IPS-NIHi7 (cell line): ENCODE data around the gene PANK3.
"Not testable (repeated sequence)": the region's sequence is repeated elsewhere in the genome, so short reads cannot be mapped to it uniquely, and the experiment has no call there.

Experiments used
- DNase-seq: peaks from one replicate; pipeline ENCODE4 v3.0.0; 2012; ENCODE audit warnings: mixed read lengths; ENCODE audit errors: extremely low spot score

PANK3 gene

DNA sequence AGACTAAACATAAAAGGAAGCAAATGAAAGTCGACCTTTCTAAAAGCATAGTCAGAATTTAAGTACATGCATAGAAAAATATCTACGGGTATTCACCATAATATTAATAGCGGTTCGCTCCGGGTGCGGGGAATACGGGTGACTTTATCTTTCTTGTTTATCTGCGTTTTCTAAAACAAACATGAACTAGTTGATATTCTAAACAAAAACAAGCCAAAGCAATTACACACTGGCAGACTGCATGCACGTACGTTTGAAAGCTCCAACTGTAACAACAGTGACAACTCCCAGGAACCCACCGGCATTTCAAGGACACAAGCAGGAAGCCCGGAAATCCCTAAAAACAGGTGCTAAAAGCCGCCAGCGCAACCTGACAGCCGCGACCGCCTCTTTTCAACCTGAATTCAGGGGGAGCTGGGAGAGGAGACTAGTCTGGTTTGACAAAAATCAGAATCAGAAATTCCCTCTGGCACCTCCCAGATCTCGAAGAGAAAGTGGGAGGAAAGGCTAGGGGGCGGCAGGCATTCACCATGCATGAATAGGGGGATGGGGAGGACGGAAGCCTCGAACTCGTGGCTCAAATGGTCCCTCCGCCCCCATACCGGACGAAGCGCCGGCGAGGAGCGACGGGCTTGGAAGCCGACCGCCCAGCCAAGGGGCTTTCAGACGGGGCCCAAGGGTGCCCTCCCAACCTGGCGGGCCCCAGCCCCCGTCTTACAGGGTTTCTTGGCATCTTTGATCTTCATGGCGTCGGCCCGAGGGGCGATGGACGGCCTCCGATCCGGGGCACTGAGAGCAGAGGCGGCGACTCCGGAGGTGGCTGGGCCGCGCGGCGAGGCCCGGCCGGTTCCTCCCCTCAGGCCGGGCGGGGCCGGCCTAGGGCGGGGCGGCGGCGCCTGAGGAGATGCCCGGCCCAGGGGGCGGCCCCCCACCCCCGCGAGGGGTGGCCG, at the start of gene PANK3:
PANK3 (minus strand) TSS at position 831 of the 950 bp plus-strand sequence; CDS start at position 746, 85 bp downstream.
- peak; percentile 82 for DNase-seq

DNA sequence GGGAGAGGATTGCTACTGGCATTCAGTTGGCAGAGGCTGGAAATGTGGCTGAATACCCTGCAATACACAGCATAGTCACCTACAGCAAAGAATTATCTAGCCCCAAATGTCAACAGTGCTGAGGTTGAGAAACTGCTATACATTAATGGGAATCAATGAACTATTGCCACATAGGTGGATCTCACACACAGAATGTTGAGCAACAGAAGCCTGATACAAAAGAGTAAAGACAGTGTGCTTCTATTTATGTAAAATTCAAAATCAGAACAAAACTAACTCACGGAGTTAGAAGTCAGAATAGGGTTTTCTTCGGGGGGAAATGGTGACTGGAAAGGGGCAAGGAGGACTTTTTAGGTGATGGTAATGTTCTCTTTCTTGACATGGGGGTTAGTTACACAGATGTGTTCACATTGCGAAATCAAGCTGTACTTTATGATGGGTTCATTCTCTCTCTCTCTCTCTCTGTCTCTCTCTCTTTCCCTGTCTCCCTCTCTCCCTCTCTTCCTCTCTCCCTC, 45.7 kb upstream of the PANK3 start:
- no peak for DNase-seq

DNA sequence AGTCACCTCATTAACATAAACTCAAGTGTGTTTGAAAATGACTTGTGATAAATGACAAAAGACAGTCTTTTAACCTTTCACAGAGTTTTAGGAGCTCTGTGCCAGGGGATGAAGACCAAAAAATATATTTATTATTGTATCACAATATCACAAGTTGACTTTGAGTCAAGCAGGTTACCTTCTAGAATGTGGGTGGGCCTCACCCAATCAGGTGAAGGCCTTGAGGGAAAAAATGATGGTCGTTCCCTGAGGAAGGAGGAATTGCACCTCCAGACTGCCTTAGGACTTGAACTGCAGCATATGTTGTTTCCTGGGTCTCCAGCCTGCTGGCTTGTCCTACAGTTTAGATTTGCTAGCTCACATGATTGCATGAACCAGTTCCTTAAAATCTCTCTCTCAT, 41.6 kb upstream of the PANK3 start:
- no peak for DNase-seq

DNA sequence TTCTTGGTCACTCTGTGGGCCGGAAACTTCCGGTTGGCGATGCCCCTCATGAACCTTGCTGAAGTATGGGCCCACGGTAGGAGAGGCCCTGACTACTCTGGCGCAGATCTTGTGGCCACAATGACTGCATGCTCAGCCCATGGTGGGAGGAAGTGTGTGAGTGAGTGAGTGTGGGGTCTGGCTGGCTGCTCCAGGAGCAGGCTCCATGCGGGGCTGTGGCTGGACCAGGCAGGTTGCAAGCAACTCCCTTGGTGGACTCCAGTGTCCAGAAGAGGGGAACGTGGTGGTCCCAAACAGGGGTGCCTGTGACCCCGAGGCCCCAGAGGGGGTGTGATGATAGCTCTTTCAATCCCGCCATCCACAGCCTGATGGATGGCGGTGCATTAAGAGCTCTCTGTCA, 35.5 kb upstream of the PANK3 start:
- no peak for DNase-seq

DNA sequence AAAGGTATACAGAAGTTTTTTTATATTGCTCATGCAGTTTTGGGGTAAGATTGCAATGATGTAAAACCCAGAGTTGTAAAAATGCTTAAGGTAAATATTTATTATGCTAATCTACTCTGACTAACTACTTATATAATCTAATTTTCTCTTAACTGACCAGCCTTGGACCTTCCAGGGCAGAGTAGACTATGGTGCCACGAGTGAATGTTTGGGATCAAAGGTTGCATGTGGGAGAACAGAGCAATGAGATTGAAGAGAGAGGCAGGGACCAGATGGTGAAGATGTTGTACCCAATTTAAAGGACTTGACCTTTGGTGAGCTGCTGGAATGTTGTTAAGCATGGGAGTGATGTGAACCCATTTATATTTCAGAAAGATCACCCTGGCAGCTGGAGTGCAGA, 34.8 kb upstream of the PANK3 start:
- no peak for DNase-seq

DNA sequence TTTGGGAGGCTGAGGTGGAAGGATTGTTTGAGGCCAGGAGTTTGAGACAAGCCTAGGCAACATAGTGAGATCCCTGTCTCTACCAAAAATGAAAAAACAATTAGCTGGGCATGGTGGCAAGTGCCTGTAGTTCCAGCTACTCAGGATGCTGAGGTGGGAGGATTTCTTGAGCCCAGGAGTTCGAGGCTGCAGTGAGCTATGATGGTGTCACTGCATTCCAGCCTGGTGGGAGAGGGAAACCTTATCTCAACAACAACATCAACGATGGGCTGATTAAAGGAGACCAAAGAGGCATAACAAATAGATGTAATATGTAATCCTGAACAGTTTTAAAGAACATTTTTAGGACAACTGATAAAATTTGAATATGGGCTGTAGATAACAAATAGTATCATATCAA, 34.2 kb upstream of the PANK3 start:
- no peak for DNase-seq

DNA sequence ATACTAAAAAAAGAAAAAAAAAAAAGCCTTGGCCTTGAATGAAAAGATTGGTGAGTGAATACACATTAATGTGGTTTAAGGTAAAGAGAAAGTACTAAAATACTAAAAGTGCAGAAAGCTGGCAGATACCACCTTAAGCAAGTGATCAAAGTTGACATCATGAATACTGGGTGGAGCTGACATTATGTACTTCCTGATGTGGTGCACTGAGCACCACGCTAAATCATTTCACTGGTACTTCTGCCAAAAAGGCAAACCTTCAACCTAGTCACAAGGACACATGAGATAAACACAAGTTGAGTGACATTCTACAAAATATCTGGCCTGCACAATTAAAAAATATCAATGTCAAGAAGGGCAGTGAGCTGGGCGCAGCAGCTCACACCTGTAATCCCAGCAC, 33.8 kb upstream of the PANK3 start:
- DNase-seq, result no peak

DNA sequence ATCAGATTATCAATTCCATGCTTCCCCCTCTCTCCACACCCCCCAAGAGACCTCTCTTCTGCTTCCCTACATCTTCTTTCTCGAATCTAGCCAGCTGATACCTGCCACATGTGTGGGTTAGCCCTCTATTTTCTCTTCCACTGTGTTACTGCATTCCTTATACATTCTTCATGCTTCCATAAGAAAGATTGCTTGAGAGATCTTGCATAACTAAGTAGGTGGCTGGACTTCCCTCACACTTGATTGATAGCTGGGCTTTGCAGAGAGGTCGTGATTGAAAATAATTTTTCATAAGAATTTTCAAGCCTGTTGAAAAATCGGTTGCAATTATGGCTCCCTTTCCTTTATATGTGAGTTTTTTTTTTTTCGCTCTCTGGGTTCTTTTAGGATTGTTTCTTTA, 33.0 kb upstream of the PANK3 start:
- no peak for DNase-seq

DNA sequence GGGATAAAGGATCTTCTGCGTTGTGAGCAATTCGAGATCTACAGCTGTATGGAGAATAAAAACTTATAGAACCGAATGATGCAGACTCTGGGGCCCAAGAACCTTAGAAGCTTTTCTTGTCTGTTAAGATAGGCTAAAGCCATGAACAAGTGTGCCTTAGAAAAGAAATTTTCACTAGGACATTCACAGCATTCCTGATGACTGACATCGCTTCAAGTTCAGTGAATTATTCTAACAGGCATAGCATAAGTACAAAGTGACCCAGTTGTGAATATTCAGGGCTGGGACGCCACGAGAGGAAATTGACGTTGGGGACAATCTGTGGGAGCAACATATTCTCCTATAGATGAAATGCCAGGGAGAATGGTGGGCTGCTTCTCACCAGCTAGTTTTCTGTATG, 32.0 kb upstream of the PANK3 start:
- no peak for DNase-seq

DNA sequence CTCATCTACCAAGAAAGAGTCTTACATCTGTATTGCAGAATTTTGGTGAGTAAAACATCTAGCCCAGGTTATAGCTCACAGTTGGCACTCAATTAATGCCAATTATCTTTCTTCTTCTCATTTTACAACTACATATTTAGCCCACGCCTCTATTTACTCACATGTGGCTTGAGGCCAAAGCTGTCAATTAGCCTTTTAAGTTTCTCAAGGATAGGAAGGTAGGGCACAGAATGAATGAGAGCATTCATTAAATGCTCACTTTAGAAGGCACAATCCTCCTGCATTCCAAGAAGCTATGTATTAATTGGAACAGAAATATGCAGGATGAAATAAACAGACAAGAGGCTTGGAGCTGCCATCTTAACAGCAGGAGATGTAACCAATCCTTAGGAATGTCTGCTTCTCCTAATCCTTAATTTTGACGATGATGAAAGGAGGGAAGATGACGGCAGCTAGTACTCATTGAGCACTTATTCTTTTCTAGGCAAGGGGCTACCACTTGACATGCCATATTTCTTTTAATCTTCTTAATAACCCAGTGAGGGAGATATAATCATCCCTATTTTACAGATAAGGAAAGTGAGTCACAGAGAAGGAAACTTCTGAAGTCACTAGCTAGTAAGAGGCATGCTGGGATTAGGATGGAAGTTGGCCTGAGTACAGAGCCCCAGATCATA, 30.8 kb upstream of the PANK3 start:
- no peak for DNase-seq

DNA sequence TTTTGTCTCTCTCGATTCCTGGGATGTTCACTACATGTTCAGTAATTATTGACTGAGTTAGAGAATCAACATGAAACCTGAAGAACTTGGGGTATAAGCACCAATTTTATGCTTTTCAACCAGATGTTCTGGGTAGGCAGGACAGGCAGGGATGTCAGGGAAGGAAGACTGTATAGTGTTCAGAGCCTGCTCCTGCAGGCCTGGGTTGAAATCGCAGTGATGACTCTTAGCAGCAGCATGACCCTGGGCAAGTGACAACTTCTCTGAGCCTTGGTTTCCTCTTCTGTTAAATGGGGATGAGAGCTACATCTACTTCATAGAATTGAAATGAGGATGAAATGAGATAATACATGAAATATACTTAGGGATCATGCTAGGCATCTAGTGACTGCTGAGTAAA, 29.7 kb upstream of the PANK3 start:
- no peak for DNase-seq

DNA sequence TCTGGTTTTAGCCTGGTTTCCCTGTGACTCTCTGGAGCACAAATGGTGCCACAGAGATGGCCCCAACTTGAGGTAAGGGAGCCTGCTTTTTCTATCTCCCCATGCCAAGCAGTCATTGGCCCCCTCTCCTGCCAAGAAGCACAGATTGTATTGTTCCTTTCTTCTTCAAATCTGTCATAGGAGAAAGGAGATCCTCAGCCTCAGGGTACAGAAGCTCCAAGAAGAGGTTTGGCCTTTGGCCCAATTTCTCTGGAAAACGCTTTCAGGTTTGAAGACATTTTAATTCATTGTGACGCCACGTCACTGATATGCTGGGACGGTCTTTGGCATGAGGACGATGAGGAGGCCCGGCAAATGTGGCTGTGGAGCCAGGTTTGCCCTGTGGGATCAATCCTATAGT, 29.2 kb upstream of the PANK3 start:
- no peak for DNase-seq

DNA sequence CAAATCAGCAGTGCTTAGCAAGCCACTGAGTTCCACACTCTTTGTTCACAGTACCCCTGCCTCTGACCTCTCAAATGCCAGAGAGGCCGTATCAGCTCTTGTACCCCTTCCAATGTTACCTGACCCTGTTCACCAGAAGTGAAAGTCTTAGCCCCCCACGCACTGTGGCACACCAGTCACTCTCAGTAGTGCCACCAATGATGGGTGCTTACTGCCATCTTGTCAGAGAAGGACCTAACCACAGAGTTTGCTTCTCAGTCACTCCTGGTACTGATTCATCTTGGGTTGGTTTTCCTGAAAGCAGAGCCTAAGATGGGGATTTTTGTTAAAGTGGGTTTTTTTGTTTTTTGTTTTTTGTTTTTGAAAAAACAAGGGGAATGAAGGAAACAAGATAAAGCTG, 28.8 kb upstream of the PANK3 start:
- no peak for DNase-seq

DNA sequence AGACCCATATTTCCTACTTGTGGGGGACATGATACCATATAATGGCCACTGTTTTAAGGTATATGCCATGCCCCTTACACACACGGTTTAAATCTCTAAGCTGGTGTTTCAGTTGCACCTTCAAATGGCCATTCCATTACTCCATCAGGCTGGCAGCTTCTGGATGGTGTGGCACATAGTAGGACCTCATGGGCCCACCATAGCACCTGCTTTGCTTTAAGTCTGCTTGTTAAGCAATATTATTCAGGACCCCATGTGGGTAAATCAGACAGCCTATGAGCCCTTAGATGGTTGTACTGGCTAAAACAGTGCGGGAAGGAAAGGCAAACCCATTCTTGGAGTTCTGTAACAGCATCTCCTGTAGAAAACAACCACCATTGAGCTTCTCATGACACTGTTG, 27.4 kb upstream of the PANK3 start:
- DNase-seq, result no peak

DNA sequence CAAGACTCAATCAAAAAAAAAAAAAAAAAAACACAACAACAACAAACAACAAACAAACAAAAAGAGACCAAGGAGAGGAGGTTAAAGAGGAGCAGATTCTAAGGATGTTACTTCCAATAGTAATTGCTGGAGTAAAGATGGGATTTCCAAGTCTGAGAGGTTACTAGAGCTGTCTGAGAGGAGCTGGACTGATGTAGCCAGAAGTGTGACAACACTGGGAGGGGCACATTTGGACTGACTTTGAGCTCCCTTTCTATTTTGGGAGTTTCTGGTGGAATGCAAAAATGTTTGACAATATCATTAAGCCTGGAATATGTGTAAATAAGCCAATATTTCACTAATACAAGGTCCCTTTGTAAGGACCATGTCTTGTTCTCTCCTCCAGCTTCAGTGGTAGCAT, 25.3 kb upstream of the PANK3 start:
- no peak for DNase-seq

DNA sequence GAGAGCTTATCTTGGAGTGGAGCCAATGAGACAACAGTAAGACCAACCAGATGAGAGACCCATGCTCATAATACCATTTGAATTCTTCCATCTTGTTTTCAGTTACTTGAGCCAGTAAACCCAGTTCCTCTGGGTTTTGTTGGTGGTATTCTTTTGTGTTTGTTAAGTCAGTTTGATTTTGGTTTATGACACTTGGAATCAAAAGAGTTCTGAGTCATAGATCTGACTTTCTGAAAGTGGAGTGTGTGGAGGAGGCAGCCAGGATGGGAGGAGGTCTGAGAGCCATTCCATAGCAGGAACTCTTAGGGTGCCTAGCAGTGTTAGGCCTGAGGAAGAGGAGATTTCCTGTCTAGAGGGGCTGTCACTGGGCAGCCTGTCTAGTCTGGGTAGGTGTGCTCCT, 24.6 kb upstream of the PANK3 start:
- no peak for DNase-seq

DNA sequence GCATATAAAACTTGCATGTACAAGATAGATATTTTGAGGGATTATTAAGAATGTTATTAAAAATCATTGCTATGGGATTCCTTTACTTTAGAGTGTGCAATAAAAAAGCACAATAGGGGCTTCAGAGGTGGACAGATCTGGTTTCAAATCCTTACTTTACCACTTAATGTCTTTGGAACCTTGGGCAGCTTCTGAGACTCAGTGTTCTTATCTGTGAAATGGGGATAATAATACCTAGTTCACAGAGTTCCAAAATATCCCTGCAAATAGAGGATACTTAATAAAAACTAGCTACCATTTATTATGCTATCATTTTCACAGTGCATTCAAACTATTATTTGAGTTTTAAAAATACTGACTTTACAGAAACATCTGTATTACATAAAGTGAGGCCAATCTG, 23.3 kb upstream of the PANK3 start:
- no peak for DNase-seq

DNA sequence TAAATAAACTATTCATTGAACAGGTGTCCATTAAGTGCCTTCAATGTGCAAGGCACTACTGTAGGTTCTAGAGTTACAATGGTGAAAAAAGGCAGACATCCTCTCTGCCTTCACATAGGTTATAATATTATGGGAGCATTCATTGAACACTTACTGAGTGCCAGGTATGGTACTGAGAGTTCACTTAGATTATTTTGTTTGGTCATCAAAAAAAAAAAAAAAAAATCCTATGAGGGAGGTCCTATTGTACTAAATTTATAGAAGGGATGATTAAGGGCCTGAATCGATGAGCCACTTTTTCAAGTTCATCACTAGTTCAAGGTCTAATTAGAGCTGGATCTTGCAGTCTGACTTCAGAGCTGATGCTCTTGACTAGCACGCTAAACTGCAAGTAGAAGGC, 22.8 kb upstream of the PANK3 start:
- DNase-seq, result no peak

DNA sequence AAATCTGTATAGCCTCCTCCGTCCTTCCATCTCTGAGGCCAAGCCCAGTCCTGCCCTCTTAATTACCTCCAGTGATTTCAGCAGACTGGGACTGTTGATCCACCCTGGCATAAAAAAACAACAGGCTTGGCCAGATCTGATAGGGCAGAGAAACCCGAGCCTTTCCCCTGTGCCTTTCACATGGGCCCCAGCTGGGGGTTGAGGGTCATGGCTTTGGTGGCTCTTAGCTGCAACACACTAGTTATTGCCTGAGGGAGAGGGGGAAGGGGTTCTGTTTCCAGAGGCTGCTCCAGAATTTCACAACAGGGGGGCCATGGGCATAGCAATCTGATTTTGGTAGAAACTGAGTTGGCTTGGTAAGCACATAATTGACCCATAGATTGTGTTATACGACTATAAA, 21.2 kb upstream of the PANK3 start:
- DNase-seq, result peak; percentile 66

DNA sequence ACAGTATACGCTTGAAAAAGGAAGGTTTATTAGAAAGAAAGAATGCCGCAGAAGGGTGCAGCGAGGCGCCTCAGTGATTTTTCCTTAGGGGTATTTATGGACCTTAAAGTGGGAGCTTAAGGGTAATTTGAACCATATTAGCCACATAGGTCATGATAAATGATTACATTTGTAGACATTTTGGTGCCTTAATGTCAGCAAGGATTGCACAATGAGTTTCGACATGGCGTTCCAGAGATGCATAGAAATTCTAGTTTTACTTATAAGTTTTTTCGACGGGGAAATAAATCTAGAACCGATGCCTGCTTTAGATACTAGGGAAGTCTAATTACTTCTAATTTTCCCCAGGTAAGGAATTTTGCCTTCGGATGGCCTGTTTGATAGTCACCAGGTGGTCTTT, 20.7 kb upstream of the PANK3 start:
- no peak for DNase-seq

DNA sequence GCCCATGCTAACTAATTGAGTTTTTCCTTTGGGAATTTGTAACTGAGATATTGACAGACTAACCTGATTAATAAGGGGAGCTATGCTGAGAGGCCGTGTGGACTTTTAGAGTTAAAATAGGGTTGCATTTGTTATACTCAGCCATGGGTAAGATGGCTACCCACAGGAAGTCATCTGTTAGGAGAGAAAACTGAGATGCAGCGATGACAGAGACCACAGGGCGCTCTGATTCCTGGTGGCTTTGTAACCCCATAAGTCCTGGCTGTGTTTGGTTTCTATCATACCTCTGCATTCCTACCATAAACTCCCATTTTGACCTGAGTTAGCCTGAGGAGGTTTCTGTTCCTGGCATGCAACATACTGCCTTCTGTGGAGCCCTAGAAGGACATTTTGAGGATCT, 19.5 kb upstream of the PANK3 start:
- DNase-seq, result no peak

DNA sequence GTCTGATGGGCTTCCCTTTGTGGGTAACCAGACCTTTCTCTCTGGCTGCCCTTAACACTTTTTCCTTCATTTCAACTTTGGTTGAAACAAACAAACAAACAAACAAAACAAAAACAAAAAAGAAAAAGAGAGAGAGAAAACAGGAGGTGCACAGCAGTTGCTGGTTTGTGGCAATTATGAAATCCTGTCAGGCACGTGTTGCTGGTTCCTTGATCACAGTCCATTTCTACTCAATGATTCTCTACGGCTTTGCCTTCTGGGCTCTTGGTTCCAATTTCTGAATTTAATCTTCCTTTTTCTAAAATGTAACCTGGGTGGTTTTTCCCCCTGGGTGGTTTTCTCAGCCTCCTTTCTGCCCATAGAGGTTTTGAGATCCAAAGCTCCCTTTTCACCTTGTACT, 17.8 kb upstream of the PANK3 start:
- DNase-seq, result no peak

DNA sequence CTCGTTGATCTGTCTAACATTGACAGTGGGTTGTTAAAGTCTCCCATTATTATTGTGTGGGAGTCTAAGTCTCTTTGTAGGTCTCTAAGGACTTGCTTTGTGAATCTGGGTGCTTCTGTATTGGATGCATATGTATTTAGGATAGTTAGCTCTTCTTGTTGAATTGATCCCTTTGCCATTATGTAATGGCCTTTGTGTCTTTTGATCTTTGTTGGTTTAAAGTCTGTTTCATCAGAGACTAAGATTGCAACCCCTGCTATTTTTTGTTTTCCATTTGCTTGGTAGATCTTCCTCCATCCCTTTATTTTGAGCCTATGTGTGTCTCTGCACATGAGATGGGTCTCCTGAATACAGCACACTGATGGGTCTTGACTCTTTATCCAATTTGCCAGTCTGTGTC, 17.0 kb upstream of the PANK3 start:
- DNase-seq, result not testable (repeated sequence)
